ENCODE data around the gene SCGN.

SCGN gene

DNA sequence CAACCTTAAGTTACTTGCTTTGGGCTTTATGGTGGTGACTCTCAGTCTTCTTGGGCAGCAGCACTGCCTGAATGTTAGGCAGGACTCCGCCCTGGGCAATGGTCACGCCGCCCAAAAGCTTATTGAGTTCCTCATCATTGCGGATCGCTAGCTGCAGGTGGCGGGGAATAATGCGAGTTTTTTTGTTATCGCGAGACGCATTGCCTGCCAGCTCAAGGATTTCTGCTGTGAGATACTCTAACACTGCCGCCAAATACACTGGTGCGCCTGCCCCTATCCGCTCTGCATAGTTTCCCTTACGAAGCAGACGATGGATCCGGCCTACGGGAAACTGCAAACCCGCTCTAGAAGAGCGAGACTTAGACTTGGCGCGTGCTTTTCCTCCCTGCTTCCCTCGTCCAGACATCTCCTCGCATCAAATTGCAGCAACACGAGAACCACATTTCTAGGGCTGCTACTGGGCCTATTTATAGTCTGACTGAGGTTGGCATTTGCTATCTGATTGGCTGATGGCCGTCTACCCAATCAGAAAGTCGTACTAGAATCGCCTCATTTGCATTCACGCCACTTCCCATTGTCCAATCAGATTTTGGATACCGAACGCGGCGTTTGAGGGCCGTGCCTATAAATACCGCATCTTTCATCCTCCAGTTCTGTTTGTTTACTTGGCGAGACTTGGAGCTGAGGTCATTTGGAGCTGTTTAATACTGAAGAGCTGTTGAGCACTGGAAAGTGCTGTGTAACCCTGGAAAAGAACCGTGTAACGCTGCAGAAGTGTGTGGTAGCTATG, 74.3 kb downstream of the SCGN start:
- Histone ChIP-seq H3K4me3 (ENCODE audit: low read depth, low read length) (no peak overlapping the region), H3K9me3 (ENCODE audit: control insufficient read depth, insufficient read depth, low read depth, low read length) (no peaks in the 10 kb centered on the region), H3K27ac (ENCODE audit: extremely low read depth, low read depth, low read length) (no peak overlapping the region), H3K36me3 (ENCODE audit: control insufficient read depth in 2 of 2, insufficient read depth in 1 of 2, low read length in 2 of 2) (no peaks in the 10 kb centered on the region), H3K4me1 (ENCODE audit: control insufficient read depth, insufficient read depth, low read length) (no peaks in the 10 kb centered on the region)
- TF ChIP-seq ZNF707 (tag by site-specific recombination; IDR thresholded peaks at IDR 0.05) (no peak), ZNF544 (tag by site-specific recombination; IDR thresholded peaks at IDR 0.05) (no peak), ZNF623 (tag by site-specific recombination; IDR thresholded peaks at IDR 0.05) (no peak), GLIS2 (tag by site-specific recombination; IDR thresholded peaks at IDR 0.05) (no peak)
- TF ChIP-seq, protein P1, sequence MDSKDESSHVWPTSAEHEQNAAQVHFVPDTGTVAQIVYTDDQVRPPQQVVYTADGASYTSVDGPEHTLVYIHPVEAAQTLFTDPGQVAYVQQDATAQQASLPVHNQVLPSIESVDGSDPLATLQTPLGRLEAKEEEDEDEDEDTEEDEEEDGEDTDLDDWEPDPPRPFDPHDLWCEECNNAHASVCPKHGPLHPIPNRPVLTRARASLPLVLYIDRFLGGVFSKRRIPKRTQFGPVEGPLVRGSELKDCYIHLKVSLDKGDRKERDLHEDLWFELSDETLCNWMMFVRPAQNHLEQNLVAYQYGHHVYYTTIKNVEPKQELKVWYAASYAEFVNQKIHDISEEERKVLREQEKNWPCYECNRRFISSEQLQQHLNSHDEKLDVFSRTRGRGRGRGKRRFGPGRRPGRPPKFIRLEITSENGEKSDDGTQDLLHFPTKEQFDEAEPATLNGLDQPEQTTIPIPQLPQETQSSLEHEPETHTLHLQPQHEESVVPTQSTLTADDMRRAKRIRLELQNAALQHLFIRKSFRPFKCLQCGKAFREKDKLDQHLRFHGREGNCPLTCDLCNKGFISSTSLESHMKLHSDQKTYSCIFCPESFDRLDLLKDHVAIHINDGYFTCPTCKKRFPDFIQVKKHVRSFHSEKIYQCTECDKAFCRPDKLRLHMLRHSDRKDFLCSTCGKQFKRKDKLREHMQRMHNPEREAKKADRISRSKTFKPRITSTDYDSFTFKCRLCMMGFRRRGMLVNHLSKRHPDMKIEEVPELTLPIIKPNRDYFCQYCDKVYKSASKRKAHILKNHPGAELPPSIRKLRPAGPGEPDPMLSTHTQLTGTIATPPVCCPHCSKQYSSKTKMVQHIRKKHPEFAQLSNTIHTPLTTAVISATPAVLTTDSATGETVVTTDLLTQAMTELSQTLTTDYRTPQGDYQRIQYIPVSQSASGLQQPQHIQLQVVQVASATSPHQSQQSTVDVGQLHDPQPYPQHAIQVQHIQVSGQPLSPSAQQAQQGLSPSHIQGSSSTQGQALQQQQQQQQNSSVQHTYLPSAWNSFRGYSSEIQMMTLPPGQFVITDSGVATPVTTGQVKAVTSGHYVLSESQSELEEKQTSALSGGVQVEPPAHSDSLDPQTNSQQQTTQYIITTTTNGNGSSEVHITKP (tag by site-specific recombination; IDR thresholded peaks at IDR 0.05): no peak
- CTCF ChIA-PET: interaction anchor here (1.4 kb wide), 1 partner anchor 8 kb away, joined by 4 read pairs; no protein-coding TSS in a partner anchor
- POLR2A ChIA-PET: interaction anchor here (0.7 kb wide), 1 partner anchor 13 kb away, joined by 4 read pairs; no protein-coding TSS in a partner anchor

GRCh38 chr6:25727028-25727427, 75.0 kb downstream of the SCGN start:
- Histone ChIP-seq H3K9me3 (ENCODE audit: control insufficient read depth, insufficient read depth, low read depth, low read length) (no peaks in the 10 kb centered on the region), H3K36me3 (ENCODE audit: control insufficient read depth in 2 of 2, insufficient read depth in 1 of 2, low read length in 2 of 2) (no peaks in the 10 kb centered on the region), H3K4me1 (ENCODE audit: control insufficient read depth, insufficient read depth, low read length) (no peaks in the 10 kb centered on the region), H3K27ac (ENCODE audit: extremely low read depth, low read depth, low read length) (no peak overlapping the region), H3K4me3 (ENCODE audit: low read depth, low read length) (no peak overlapping the region)
- ChIA-PET CTCF (interaction anchor here (1.4 kb wide), 1 partner anchor 9 kb away, joined by 4 read pairs; no protein-coding TSS in a partner anchor), POLR2A (interaction anchor here (0.7 kb wide), 1 partner anchor 13 kb away, joined by 4 read pairs; no protein-coding TSS in a partner anchor)
- no peak for TF ChIP-seq KLF10 (tag by site-specific recombination; IDR thresholded peaks at IDR 0.05)
- TF ChIP-seq, protein P2, sequence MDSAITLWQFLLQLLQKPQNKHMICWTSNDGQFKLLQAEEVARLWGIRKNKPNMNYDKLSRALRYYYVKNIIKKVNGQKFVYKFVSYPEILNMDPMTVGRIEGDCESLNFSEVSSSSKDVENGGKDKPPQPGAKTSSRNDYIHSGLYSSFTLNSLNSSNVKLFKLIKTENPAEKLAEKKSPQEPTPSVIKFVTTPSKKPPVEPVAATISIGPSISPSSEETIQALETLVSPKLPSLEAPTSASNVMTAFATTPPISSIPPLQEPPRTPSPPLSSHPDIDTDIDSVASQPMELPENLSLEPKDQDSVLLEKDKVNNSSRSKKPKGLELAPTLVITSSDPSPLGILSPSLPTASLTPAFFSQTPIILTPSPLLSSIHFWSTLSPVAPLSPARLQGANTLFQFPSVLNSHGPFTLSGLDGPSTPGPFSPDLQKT (IDR thresholded peaks at IDR 0.05; ENCODE audit: borderline replicate concordance, low read depth, low read length): no peak

- Histone ChIP-seq H3K4me1 (ENCODE audit: control insufficient read depth, insufficient read depth, low read length) (no peaks in the 10 kb centered on the region), H3K9me3 (ENCODE audit: control insufficient read depth, insufficient read depth, low read depth, low read length) (no peaks in the 10 kb centered on the region), H3K36me3 (ENCODE audit: control insufficient read depth in 2 of 2, insufficient read depth in 1 of 2, low read length in 2 of 2) (no peaks in the 10 kb centered on the region), H3K27ac (ENCODE audit: extremely low read depth, low read depth, low read length) (no peak overlapping the region), H3K4me3 (ENCODE audit: low read depth, low read length) (no peak overlapping the region)
- ChIA-PET POLR2A (no interaction called here), CTCF (interaction anchor here (0.5 to 1.1 kb wide), 3 partner anchors 10 to 1238 kb away, joined by 3 to 9 read pairs (median 4); no protein-coding TSS in a partner anchor)
- TF ChIP-seq ZNF660 (tag by site-specific recombination; IDR thresholded peaks at IDR 0.05): no peak
- TF ChIP-seq MYNN (tag by site-specific recombination; IDR thresholded peaks at IDR 0.05; ENCODE audit: borderline replicate concordance): no peak
- no peak for TF ChIP-seq ZNF112 (tag by site-specific recombination; IDR thresholded peaks at IDR 0.05)
- no peak for TF ChIP-seq ZNF548 (tag by site-specific recombination; IDR thresholded peaks at IDR 0.05)
- no peak for TF ChIP-seq SALL2 (tag by site-specific recombination; IDR thresholded peaks at IDR 0.05; ENCODE audit: borderline replicate concordance)
- no peak for TF ChIP-seq GFI1B (tag by site-specific recombination; IDR thresholded peaks at IDR 0.05)
- no peak for TF ChIP-seq ZNF449 (tag by site-specific recombination; IDR thresholded peaks at IDR 0.05)
- no peak for TF ChIP-seq ZNF23 (tag by site-specific recombination; IDR thresholded peaks at IDR 0.05; ENCODE audit: borderline replicate concordance)
- no peak for TF ChIP-seq ZNF324 (tag by site-specific recombination; IDR thresholded peaks at IDR 0.05)
- TF ChIP-seq, protein P3, sequence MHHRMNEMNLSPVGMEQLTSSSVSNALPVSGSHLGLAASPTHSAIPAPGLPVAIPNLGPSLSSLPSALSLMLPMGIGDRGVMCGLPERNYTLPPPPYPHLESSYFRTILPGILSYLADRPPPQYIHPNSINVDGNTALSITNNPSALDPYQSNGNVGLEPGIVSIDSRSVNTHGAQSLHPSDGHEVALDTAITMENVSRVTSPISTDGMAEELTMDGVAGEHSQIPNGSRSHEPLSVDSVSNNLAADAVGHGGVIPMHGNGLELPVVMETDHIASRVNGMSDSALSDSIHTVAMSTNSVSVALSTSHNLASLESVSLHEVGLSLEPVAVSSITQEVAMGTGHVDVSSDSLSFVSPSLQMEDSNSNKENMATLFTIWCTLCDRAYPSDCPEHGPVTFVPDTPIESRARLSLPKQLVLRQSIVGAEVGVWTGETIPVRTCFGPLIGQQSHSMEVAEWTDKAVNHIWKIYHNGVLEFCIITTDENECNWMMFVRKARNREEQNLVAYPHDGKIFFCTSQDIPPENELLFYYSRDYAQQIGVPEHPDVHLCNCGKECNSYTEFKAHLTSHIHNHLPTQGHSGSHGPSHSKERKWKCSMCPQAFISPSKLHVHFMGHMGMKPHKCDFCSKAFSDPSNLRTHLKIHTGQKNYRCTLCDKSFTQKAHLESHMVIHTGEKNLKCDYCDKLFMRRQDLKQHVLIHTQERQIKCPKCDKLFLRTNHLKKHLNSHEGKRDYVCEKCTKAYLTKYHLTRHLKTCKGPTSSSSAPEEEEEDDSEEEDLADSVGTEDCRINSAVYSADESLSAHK (tag by site-specific recombination; IDR thresholded peaks at IDR 0.05): no peak
These were observed 78.9 kb downstream of the SCGN start for GRCh38 chr6:25730907-25731306.
